OCI-LY1 (cell line): ENCODE measurements around the gene PDGFA.

Source experiments
- EZH2 ChIP-seq: fragments of 200-600 bp; sonication (generic), shearing (Covaris generic); IDR thresholded peaks from 2 replicates; pipeline ENCODE4 v1.8.0; 2017; ENCODE audit warnings: borderline replicate concordance, mixed run types, mild to moderate bottlenecking, antibody characterized with exemption, low read length, moderate library complexity, mixed read lengths
- TF ChIP-seq, protein P1 (sequence below): fragments of 200-600 bp; sonication (generic), shearing (Covaris generic); IDR thresholded peaks from 2 replicates; pipeline ENCODE4 v1.5.1; 2017; ENCODE audit warnings: mild to moderate bottlenecking, antibody characterized with exemption, low read length, moderate library complexity, mixed read lengths

DNA sequence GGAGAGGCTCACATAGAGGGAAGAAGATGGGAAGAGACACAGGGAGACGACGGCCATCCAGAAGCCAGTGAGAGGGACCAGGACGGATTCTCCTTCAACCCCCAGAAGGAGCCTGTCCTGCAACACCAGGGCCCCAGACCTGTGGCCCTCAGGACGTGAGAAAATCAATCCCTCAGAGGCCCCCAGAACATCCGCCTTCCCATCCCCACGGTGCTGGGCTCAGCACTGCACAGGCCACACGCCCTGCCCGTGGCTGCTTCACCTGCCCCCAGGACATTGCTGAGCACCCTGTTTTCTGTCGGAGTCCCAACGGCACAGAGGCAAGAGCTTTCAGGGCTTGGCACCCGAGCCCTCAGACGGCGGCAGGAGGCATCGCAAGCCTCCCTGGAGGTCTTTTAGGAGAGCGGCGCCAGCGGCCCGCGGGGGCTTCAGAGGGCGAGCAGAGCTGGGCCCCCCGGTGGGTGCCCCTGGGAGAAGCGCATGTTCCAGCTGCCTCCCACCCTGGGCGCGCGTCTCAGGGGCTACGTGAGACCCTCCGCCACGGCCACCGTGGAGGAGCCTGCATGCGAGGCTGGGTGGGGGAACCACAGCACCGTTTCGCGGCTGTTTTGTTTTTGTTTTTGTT, 42.8 kb downstream of the PDGFA start:
- TF ChIP-seq, protein P1, sequence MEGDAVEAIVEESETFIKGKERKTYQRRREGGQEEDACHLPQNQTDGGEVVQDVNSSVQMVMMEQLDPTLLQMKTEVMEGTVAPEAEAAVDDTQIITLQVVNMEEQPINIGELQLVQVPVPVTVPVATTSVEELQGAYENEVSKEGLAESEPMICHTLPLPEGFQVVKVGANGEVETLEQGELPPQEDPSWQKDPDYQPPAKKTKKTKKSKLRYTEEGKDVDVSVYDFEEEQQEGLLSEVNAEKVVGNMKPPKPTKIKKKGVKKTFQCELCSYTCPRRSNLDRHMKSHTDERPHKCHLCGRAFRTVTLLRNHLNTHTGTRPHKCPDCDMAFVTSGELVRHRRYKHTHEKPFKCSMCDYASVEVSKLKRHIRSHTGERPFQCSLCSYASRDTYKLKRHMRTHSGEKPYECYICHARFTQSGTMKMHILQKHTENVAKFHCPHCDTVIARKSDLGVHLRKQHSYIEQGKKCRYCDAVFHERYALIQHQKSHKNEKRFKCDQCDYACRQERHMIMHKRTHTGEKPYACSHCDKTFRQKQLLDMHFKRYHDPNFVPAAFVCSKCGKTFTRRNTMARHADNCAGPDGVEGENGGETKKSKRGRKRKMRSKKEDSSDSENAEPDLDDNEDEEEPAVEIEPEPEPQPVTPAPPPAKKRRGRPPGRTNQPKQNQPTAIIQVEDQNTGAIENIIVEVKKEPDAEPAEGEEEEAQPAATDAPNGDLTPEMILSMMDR, result no peak
- TF ChIP-seq EZH2, result no peak
